ENCODE results near the gene DARS1. TPM values are rescaled to one million over a fixed set of nuclear protein-coding genes. Genes with fewer than 3 reads are reported as not detected.

Gene DARS1
- total RNA-seq, 4 donors from 2014 or later = 115 to 176 (median 156) TPM

DNA sequence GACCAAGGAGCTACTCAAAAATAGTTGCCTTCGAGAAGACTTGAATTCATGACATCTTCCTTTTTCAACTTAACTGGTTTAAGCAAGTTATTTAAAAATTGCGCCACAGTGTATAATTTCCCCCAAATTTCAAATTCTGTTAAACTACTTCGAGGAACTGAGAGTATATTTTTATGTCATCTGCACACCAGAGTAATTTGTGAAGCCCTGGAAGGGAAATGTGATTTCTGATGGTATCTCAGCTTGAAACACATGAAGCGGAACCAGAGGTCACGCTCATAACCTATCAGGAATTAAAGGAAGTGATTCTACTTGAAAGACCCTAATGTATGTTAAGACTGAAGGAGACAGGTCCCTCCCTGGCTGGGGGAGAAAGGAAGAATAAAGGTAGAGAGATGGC lies 33.9 kb upstream of the DARS1 start:
- Histone ChIP-seq H3K36me3 (no peaks in the 10 kb centered on the region), H3K27ac (no peak overlapping the region), H3K27me3 (no peaks in the 10 kb centered on the region), H3K4me1 (peaks cover 0 to 8% (median 0%) of the 10 kb centered on the region in 3 donors), H3K4me3 (no peak overlapping the region), H3K9me3 (no peaks in the 10 kb centered on the region)
- TF ChIP-seq POLR2A (IDR thresholded peaks at IDR 0.05) (no peak), POLR2AphosphoS5 (IDR thresholded peaks at IDR 0.05) (no peak), EP300 (IDR thresholded peaks at IDR 0.05) (no peak)
- TF ChIP-seq, protein P1, sequence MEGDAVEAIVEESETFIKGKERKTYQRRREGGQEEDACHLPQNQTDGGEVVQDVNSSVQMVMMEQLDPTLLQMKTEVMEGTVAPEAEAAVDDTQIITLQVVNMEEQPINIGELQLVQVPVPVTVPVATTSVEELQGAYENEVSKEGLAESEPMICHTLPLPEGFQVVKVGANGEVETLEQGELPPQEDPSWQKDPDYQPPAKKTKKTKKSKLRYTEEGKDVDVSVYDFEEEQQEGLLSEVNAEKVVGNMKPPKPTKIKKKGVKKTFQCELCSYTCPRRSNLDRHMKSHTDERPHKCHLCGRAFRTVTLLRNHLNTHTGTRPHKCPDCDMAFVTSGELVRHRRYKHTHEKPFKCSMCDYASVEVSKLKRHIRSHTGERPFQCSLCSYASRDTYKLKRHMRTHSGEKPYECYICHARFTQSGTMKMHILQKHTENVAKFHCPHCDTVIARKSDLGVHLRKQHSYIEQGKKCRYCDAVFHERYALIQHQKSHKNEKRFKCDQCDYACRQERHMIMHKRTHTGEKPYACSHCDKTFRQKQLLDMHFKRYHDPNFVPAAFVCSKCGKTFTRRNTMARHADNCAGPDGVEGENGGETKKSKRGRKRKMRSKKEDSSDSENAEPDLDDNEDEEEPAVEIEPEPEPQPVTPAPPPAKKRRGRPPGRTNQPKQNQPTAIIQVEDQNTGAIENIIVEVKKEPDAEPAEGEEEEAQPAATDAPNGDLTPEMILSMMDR (IDR thresholded peaks at IDR 0.05) = no peak
- ATAC-seq = no peak
- 77 to 84% methylated on average over 5 of the region's 5 CpGs for WGBS, 2 donors (ENCODE audit: low coverage in 1 of 2)

DNA sequence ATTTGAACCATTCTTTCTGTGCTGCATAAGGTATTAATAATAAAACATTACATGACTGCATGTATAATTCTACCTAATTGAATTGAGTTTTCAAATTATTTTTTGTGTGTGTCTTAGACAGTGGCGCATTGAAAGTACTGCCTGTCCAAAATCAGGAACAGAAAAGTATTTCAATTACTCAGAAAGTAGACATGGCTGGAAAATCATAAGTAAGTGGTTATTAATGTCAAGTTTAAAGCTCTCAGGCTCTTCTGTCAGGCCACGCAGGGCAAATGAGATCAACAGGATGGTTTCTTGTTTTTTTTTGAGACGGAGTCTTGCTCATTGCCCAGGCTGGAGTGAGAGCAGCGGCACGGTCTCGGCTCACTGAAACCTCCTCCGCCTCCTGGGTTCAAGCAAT lies 32.4 kb upstream of the DARS1 start:
- Histone ChIP-seq H3K36me3 (no peaks in the 10 kb centered on the region), H3K4me1 (peaks cover 0 to 23% (median 0%) of the 10 kb centered on the region in 3 donors), H3K27me3 (no peaks in the 10 kb centered on the region), H3K27ac (no peak overlapping the region), H3K9me3 (no peaks in the 10 kb centered on the region), H3K4me3 (no peak overlapping the region)
- ATAC-seq = no peak
- 94 to 100% methylated on average over 7 of the region's 7 CpGs for WGBS, 2 donors (ENCODE audit: low coverage in 1 of 2)
- TF ChIP-seq EP300 (IDR thresholded peaks at IDR 0.05) = no peak
- TF ChIP-seq POLR2AphosphoS5 (IDR thresholded peaks at IDR 0.05) = no peak
- TF ChIP-seq, protein P1 (IDR thresholded peaks at IDR 0.05) = no peak

DNA sequence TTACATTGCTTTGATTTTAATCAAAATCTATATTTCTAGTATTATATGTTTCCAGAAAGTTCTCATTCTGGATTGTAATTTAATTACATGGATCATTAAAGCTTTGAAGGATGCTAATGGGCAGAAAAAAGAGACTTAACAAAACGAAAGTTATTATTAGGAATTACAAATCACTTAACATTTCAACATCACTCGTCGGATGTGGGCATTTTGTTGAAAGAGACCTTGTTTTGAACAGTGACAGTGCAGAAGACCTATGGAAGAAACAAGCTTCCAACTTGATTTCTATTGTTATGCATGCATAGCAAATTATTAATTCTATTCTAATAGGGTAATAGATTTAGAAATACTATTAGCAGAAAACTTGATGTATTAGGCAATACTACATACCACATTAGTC lies 31.4 kb upstream of the DARS1 start:
- H3K27me3 ChIP-seq = no peaks in the 10 kb centered on the region
- ATAC-seq = no peak
- WGBS, 2 donors (ENCODE audit: low coverage in 1 of 2) = 76 to 80% methylated on average over 3 of the region's 3 CpGs

DNA sequence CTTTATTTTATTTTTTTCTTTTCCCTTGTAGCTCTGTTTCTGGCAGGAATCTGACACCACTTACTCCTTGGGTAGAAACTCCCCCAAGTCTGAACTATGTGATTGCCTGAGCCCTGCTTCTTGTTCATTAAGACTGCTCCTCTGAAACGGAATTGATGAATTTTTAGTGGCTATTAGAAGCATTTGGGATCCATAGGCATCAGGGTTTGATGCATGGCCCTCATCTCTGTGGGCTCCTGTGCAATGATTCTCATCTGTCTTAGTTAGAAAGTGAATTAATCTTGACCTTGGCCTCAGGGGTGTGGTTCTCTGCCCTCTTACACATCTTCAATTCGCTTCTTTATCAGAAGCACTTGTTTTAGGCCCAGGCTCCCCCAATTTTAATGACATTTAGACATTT lies 31.0 kb upstream of the DARS1 start:
- H3K4me3 ChIP-seq = no peak overlapping the region
- no peak for TF ChIP-seq EP300 (IDR thresholded peaks at IDR 0.05)
- TF ChIP-seq POLR2A (IDR thresholded peaks at IDR 0.05) = no peak
- no peak for TF ChIP-seq POLR2AphosphoS5 (IDR thresholded peaks at IDR 0.05)
- TF ChIP-seq, protein P1 (IDR thresholded peaks at IDR 0.05) = no peak
- ATAC-seq = no peak
- H3K27me3 ChIP-seq = no peaks in the 10 kb centered on the region
- H3K9me3 ChIP-seq = no peaks in the 10 kb centered on the region
- H3K36me3 ChIP-seq = no peaks in the 10 kb centered on the region
- WGBS, 2 donors (ENCODE audit: low coverage in 1 of 2) = 60 to 82% methylated on average over 2 of the region's 2 CpGs
- peaks cover 0 to 33% (median 0%) of the 10 kb centered on the region in 3 donors for H3K4me1 ChIP-seq
- no peak overlapping the region for H3K27ac ChIP-seq

More for the DNA sequence above, 31.4 kb upstream of the DARS1 start:
- Histone ChIP-seq H3K4me3 (no peak overlapping the region), H3K27ac (no peak overlapping the region), H3K4me1 (peaks cover 0 to 33% (median 0%) of the 10 kb centered on the region in 3 donors), H3K36me3 (no peaks in the 10 kb centered on the region), H3K9me3 (no peaks in the 10 kb centered on the region)
- TF ChIP-seq POLR2A (IDR thresholded peaks at IDR 0.05) (no peak), EP300 (IDR thresholded peaks at IDR 0.05) (no peak), POLR2AphosphoS5 (IDR thresholded peaks at IDR 0.05) (no peak)
- TF ChIP-seq, protein P1 (IDR thresholded peaks at IDR 0.05) = no peak

DNA sequence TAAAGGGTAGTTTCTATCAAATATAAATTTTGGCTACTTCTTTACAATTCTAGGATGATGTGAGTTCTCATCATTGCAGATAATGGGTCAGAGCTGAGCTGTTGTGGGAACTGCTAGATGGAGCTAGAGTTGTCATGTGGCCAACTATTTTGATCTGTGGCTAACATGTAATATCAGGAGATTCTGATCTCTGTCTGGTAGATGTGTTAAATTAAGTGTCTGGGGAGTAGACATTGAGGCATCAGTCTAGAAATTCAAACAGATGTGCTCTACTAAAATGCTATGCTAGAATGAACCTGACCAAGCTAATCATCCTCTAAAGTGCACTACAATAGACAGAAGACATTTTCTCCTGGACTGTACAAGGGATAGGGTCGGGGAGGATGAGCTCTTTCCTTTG lies 30.3 kb upstream of the DARS1 start:
- H3K36me3 ChIP-seq = no peaks in the 10 kb centered on the region
- H3K4me1 ChIP-seq = peaks cover 0 to 33% (median 0%) of the 10 kb centered on the region in 3 donors
- no peak overlapping the region for H3K27ac ChIP-seq
- no peak for TF ChIP-seq POLR2AphosphoS5 (IDR thresholded peaks at IDR 0.05)
- TF ChIP-seq, protein P1 (IDR thresholded peaks at IDR 0.05) = no peak
- TF ChIP-seq POLR2A (IDR thresholded peaks at IDR 0.05) = no peak
- no peak for TF ChIP-seq EP300 (IDR thresholded peaks at IDR 0.05)
- no peaks in the 10 kb centered on the region for H3K27me3 ChIP-seq
- WGBS, 2 donors (ENCODE audit: low coverage in 1 of 2) = 57 to 91% methylated on average over 1 of the region's 1 CpG
- no peak overlapping the region for H3K4me3 ChIP-seq
- H3K9me3 ChIP-seq = no peaks in the 10 kb centered on the region
- ATAC-seq = no peak
